Adrenal gland (tissue), 5 donors: ENCODE results near the gene OGFRL1.

Source experiments
- CTCF ChIP-seq, 6 experiments: fragments of 450-650 bp in 4 of 6; fragments of 200-600 bp in 2 of 6; sonication (generic) in 1 of 6; IDR thresholded peaks; 1 replicate in 5 of 6; 2 replicates in 1 of 6; pipeline versions ENCODE4 v1.5.1 to v1.8.0; 2016 to 2021; ENCODE audit warnings: antibody characterized with exemption in 6 of 6, mild to moderate bottlenecking in 2 of 6, moderate library complexity in 1 of 6
- POLR2A ChIP-seq, 2 donors: fragments of 450-650 bp; IDR thresholded peaks; one replicate each; pipeline ENCODE4 v1.6.1; 2017; ENCODE audit warnings: antibody characterized with exemption in 2 of 2, mild to moderate bottlenecking in 2 of 2, moderate library complexity in 1 of 2
- donor health status: DM: no; HTN: no; CAD: no.

- no peak for TF ChIP-seq CTCF (IDR thresholded peaks at IDR 0.05)
- no peak for TF ChIP-seq POLR2A (IDR thresholded peaks at IDR 0.05)
Measured at GRCh38 chr6:71277926-71278600, 10.5 kb upstream of the OGFRL1 start.
